K562 (cell line): ENCODE data around the gene SLC1A3.

Experiments used
- HDAC2 ChIP-seq: fragments of 450-650 bp; IDR thresholded peaks from 2 replicates; pipeline ENCODE4 v1.6.1; 2016; ENCODE audit warnings: mild to moderate bottlenecking
- LEF1 ChIP-seq: fragments of 450-650 bp; IDR thresholded peaks from 2 replicates; pipeline ENCODE4 v1.6.1; 2016; ENCODE audit warnings: mild to moderate bottlenecking
- SMAD4 ChIP-seq: fragments of 250-450 bp; sonication (Bioruptor Pico); conservative IDR thresholded peaks from 2 replicates; pipeline ENCODE4 v1.8.0; 2021; ENCODE audit warnings: inconsistent platforms, mild to moderate bottlenecking, moderate library complexity
- ZNF644 ChIP-seq: fragments of 200-800 bp; sonication (Bioruptor generic); IDR thresholded peaks from 2 replicates; pipeline ENCODE4 v1.6.1; 2016; ENCODE audit warnings: low read depth, missing genetic modification characterization, missing compliant biosample characterization
- TF ChIP-seq, protein P1 (sequence below): sonication (generic); formaldehyde crosslinking; IDR thresholded peaks from 2 replicates; pipeline ENCODE4 v1.8.1; 2023; ENCODE audit warnings: mild to moderate bottlenecking, missing genetic modification reagents
- TF ChIP-seq, protein P2 (sequence below): fragments of 450-650 bp; conservative IDR thresholded peaks from 2 replicates; pipeline ENCODE4 v1.6.1; 2016; ENCODE audit warnings: missing genetic modification characterization, low read depth, mild to moderate bottlenecking, missing compliant biosample characterization, moderate library complexity
- TF ChIP-seq, protein P3 (sequence below), 3 experiments: IDR thresholded peaks in 2 of 3; conservative IDR thresholded peaks in 1 of 3; 2 replicates each; pipeline ENCODE4 v1.5.1; 2011 to 2012; ENCODE audit warnings: low read length in 3 of 3, mild to moderate bottlenecking in 3 of 3, control low read depth in 2 of 3, improper control_type of control experiment in 1 of 3, inconsistent platforms in 1 of 3, low read depth in 1 of 3, mixed read lengths in 1 of 3, moderate library complexity in 1 of 3; ENCODE audit not compliant: insufficient read depth in 2 of 3

DNA sequence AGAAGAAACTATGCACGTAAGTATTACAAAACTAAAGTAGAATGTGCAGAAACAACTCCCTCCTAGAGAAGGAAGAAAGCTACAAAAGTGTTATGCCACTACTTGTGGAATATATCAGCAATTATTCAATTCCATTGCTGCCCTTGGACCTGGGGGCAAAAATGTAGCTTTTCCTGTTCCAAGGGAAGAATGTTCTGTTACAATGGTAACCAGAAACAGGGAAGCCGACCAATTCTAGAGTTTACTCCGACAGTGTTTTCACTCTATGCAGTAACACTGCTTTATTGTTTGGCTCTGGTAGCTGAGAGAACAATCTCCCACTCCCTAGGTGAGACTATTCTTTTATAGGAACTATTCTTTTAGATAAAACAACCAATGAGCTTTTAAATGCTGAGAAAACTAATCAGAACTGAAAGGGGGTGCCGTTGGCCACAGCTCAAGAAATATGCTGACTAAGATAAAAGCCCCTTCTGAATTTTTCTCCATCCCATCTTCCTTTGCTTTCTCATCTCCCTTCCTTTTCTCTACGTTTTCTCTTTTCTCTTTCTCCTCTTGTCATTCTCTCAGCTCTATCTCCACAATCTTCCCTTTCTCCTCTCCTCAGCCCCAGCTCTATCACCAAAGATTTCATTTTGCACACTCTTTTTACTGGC, 54.1 kb downstream of the SLC1A3 start:
- no peak for TF ChIP-seq ZNF644 (tag)
- TF ChIP-seq SMAD4 (CRISPR knock-in tag) = no peak
- TF ChIP-seq, protein P1, sequence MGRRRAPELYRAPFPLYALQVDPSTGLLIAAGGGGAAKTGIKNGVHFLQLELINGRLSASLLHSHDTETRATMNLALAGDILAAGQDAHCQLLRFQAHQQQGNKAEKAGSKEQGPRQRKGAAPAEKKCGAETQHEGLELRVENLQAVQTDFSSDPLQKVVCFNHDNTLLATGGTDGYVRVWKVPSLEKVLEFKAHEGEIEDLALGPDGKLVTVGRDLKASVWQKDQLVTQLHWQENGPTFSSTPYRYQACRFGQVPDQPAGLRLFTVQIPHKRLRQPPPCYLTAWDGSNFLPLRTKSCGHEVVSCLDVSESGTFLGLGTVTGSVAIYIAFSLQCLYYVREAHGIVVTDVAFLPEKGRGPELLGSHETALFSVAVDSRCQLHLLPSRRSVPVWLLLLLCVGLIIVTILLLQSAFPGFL (CRISPR knock-in tag) = no peak
- TF ChIP-seq LEF1 = no peak
- TF ChIP-seq, protein P2, sequence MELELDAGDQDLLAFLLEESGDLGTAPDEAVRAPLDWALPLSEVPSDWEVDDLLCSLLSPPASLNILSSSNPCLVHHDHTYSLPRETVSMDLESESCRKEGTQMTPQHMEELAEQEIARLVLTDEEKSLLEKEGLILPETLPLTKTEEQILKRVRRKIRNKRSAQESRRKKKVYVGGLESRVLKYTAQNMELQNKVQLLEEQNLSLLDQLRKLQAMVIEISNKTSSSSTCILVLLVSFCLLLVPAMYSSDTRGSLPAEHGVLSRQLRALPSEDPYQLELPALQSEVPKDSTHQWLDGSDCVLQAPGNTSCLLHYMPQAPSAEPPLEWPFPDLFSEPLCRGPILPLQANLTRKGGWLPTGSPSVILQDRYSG (tag) = no peak
- TF ChIP-seq, protein P3, sequence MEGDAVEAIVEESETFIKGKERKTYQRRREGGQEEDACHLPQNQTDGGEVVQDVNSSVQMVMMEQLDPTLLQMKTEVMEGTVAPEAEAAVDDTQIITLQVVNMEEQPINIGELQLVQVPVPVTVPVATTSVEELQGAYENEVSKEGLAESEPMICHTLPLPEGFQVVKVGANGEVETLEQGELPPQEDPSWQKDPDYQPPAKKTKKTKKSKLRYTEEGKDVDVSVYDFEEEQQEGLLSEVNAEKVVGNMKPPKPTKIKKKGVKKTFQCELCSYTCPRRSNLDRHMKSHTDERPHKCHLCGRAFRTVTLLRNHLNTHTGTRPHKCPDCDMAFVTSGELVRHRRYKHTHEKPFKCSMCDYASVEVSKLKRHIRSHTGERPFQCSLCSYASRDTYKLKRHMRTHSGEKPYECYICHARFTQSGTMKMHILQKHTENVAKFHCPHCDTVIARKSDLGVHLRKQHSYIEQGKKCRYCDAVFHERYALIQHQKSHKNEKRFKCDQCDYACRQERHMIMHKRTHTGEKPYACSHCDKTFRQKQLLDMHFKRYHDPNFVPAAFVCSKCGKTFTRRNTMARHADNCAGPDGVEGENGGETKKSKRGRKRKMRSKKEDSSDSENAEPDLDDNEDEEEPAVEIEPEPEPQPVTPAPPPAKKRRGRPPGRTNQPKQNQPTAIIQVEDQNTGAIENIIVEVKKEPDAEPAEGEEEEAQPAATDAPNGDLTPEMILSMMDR (IDR thresholded peaks at IDR 0.05 in 2 of 3, conservative IDR thresholded peaks at IDR 0.05 in 1 of 3; ENCODE audit: insufficient read depth in 2 of 3, low read depth in 1 of 3, low read length in 3 of 3) = no peak
- TF ChIP-seq HDAC2 = no peak
